Measurements from ENCODE around the gene GMDS.

The GMDS gene

DNA sequence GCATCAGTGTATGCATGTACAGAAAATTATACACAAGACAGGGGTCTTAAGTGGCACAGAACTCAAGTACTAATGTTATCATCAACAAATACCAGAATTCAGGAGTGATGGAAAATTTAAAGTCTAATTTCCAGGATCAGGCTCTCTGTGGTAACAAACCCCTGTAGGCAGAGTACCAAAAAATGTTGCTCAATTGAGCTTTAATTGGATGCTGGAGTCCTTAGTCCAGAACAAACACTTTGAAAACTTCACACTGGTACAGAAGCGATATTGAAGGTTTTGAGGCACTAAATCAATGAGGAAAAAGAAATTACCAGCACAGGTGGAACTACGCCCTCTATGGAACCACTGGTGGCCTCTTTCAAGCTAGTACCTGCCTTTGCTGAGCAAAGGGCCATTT, 522.6 kb downstream of the GMDS start:
- Histone ChIP-seq H3K4me3 (replicated peaks; ENCODE audit: low read depth, low read length) (no peak overlapping the region), H3K27me3 (replicated peaks; ENCODE audit: control insufficient read depth, insufficient read depth, low read length) (no peaks in the 10 kb centered on the region), H3K36me3 (ENCODE audit: control insufficient read depth, insufficient read depth, low read length) (no peaks in the 10 kb centered on the region)
- TF ChIP-seq, protein P1, sequence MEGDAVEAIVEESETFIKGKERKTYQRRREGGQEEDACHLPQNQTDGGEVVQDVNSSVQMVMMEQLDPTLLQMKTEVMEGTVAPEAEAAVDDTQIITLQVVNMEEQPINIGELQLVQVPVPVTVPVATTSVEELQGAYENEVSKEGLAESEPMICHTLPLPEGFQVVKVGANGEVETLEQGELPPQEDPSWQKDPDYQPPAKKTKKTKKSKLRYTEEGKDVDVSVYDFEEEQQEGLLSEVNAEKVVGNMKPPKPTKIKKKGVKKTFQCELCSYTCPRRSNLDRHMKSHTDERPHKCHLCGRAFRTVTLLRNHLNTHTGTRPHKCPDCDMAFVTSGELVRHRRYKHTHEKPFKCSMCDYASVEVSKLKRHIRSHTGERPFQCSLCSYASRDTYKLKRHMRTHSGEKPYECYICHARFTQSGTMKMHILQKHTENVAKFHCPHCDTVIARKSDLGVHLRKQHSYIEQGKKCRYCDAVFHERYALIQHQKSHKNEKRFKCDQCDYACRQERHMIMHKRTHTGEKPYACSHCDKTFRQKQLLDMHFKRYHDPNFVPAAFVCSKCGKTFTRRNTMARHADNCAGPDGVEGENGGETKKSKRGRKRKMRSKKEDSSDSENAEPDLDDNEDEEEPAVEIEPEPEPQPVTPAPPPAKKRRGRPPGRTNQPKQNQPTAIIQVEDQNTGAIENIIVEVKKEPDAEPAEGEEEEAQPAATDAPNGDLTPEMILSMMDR (IDR thresholded peaks at IDR 0.05; ENCODE audit: insufficient read depth, low read length, poor library complexity, severe bottlenecking): no peak
- no peak for DNase-seq (ENCODE audit: extremely low read depth, insufficient read length)

DNA sequence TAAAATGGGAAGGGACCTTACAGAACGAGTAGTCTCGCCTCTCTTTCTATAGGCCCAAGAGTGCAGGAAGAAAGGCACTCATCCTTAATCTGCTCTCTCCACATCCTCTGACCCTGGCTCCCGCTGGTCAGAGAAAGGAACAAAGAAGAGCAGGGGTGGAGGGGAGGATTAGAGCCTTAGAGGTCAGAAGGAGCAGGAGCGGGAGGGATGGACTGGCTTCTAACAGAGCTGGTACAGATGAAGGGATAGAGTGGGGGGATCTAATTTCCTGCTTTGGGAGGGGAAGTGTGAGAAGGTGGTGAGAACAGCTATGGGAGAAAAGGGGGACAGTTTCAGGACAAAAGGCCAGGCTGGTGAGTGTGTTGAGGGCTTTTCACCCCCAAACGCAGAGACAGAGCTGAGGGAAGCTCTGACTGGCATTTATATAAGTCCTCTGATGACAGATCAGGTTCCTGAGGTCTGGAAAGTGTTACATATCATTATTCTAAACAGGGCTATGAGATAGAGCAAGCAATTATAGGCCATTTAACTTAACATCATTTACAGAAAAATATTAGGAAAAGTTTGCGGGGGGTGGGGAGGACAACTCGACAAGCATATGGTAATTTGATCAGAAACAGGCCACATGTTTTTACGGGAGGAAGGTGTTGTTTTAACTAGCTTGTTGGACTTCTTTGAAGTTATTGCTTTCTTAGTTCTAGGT, 524.6 kb downstream of the GMDS start:
- TF ChIP-seq, protein P1 (IDR thresholded peaks at IDR 0.05; ENCODE audit: insufficient read depth, low read length, poor library complexity, severe bottlenecking): no peak
- Histone ChIP-seq H3K36me3 (ENCODE audit: control insufficient read depth, insufficient read depth, low read length) (no peaks in the 10 kb centered on the region), H3K27me3 (replicated peaks; ENCODE audit: control insufficient read depth, insufficient read depth, low read length) (no peaks in the 10 kb centered on the region), H3K4me3 (replicated peaks; ENCODE audit: low read depth, low read length) (no peak overlapping the region)
- DNase-seq (ENCODE audit: extremely low read depth, insufficient read length): no peak

DNA sequence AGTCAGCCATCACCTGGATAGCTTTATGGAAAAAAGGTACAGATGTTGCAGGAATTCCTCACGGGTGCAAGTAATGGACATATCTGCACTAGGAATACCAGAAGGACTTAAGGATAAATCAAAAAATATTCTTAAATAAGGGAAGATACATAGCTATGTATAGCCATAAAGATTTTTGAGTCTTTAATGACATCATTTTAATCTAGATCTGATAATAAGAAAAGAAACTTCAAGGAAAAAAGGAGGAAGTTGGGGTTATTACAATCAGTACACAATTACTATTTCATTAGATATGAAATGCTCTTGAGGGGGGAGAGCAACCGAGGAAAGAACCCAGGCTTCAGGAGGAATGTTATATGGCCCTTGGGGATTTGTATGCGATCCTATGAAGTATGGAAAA, 525.5 kb downstream of the GMDS start:
- Histone ChIP-seq H3K27me3 (replicated peaks; ENCODE audit: control insufficient read depth, insufficient read depth, low read length) (no peaks in the 10 kb centered on the region), H3K4me3 (replicated peaks; ENCODE audit: low read depth, low read length) (no peak overlapping the region), H3K36me3 (ENCODE audit: control insufficient read depth, insufficient read depth, low read length) (no peaks in the 10 kb centered on the region)
- TF ChIP-seq, protein P1 (IDR thresholded peaks at IDR 0.05; ENCODE audit: insufficient read depth, low read length, poor library complexity, severe bottlenecking): no peak
- no peak for DNase-seq (ENCODE audit: extremely low read depth, insufficient read length)

DNA sequence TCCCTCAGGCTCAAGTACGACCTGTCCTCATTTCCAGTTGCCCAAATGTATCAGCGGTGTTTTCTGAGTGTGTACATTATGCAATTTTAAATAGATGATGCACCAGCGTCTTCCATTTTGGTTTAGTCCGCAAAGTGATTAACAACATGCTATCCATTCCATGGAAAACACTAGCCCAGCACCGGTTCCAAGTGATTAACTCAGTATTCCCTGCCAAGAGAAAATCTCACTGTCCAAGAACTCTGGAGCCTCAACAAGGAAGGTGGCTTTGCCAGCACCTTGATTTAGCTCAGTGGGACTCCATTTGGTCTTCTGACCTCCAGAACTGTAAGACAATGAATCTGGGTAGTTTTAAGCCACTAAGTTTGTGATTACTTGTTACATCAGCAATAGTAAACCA, 528.5 kb downstream of the GMDS start:
- no peak for DNase-seq (ENCODE audit: extremely low read depth, insufficient read length)
- Histone ChIP-seq H3K27me3 (replicated peaks; ENCODE audit: control insufficient read depth, insufficient read depth, low read length) (no peaks in the 10 kb centered on the region), H3K4me3 (replicated peaks; ENCODE audit: low read depth, low read length) (no peak overlapping the region), H3K36me3 (ENCODE audit: control insufficient read depth, insufficient read depth, low read length) (no peaks in the 10 kb centered on the region)
- TF ChIP-seq, protein P1 (IDR thresholded peaks at IDR 0.05; ENCODE audit: insufficient read depth, low read length, poor library complexity, severe bottlenecking): no peak

DNA sequence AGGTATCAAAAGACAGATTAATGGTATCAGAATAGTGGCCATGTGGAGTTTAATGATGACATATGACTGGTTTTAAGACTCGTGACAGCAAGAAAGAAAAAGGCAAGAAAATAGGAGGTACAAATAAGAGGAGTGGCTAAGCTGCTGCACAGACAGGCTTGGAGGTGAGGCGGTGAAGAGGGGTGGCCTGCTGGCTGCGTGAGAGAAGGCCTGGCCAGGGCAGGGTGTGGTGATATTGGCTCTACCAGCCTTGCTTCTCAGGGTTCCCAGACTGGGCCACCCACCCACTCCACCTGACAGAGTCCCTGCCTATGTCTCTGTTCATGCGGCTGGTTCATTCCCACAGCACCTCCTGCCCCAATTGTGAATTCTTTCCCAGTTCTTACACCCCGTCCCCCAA, 529.0 kb downstream of the GMDS start:
- Histone ChIP-seq H3K36me3 (ENCODE audit: control insufficient read depth, insufficient read depth, low read length) (no peaks in the 10 kb centered on the region), H3K4me3 (replicated peaks; ENCODE audit: low read depth, low read length) (no peak overlapping the region), H3K27me3 (replicated peaks; ENCODE audit: control insufficient read depth, insufficient read depth, low read length) (no peaks in the 10 kb centered on the region)
- TF ChIP-seq, protein P1 (IDR thresholded peaks at IDR 0.05; ENCODE audit: insufficient read depth, low read length, poor library complexity, severe bottlenecking): no peak
- DNase-seq (ENCODE audit: extremely low read depth, insufficient read length): no peak

DNA sequence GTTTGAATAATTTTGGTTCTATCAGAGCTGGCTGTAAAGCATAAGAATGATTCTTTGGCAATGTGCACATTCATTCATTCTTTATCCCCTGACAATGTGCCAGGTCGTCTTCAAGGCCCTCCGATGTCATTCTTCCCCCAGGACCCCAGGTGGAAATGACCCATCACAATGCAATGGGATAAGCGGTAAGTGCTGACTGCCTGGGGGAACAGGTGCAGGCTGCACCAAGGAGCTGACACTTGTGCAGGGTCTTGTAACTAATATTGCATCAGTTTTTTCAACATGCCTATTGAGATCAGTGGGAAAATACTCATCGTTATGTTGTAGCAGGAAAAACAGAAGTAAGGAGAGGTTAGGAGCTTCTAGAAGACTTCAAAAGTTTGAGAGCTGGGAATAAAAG, 530.1 kb downstream of the GMDS start:
- Histone ChIP-seq H3K36me3 (ENCODE audit: control insufficient read depth, insufficient read depth, low read length) (no peaks in the 10 kb centered on the region), H3K4me3 (replicated peaks; ENCODE audit: low read depth, low read length) (no peak overlapping the region), H3K27me3 (replicated peaks; ENCODE audit: control insufficient read depth, insufficient read depth, low read length) (no peaks in the 10 kb centered on the region)
- TF ChIP-seq, protein P1 (IDR thresholded peaks at IDR 0.05; ENCODE audit: insufficient read depth, low read length, poor library complexity, severe bottlenecking): no peak
- DNase-seq (ENCODE audit: extremely low read depth, insufficient read length): no peak
